Measurements from ENCODE around the gene SHROOM1.

DNA sequence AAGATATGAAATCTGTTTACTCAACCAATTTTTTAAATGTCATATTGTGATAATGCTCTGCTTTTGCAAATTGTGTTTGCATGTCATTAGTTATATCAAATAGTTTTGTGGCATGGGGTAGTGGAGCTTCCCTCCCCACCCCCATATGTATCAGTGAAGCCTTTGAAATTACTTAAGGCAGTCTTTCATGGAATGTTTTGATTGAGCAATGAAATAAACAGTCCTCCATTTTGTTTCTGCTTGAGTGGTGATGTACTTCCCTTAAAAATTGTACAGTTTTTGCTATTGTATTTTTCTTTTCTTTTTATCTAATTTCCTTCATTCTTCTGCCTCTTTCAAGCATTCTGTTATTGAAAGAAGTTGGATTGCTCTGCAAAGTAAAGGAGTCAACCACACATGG is 13.9 kb downstream of the SHROOM1 start:
- no peak for TF ChIP-seq POLR2AphosphoS5 (IDR thresholded peaks at IDR 0.05; ENCODE audit: low read depth)
- TF ChIP-seq, protein P1, sequence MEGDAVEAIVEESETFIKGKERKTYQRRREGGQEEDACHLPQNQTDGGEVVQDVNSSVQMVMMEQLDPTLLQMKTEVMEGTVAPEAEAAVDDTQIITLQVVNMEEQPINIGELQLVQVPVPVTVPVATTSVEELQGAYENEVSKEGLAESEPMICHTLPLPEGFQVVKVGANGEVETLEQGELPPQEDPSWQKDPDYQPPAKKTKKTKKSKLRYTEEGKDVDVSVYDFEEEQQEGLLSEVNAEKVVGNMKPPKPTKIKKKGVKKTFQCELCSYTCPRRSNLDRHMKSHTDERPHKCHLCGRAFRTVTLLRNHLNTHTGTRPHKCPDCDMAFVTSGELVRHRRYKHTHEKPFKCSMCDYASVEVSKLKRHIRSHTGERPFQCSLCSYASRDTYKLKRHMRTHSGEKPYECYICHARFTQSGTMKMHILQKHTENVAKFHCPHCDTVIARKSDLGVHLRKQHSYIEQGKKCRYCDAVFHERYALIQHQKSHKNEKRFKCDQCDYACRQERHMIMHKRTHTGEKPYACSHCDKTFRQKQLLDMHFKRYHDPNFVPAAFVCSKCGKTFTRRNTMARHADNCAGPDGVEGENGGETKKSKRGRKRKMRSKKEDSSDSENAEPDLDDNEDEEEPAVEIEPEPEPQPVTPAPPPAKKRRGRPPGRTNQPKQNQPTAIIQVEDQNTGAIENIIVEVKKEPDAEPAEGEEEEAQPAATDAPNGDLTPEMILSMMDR (conservative IDR thresholded peaks at IDR 0.05; ENCODE audit: low read depth in 2 of 2) = no peak
- no peak for TF ChIP-seq EZH2phosphoT487 (IDR thresholded peaks at IDR 0.05; ENCODE audit: unreplicated experiment)
- TF ChIP-seq ZNF331 (CRISPR knock-in tag; IDR thresholded peaks at IDR 0.05; ENCODE audit: low read depth) = no peak
- no peak for TF ChIP-seq STAT1 (IDR thresholded peaks at IDR 0.05; ENCODE audit: unreplicated experiment)
- no peak for TF ChIP-seq ZNF114 (CRISPR knock-in tag; IDR thresholded peaks at IDR 0.05)
- no peak for TF ChIP-seq EZH2 (IDR thresholded peaks at IDR 0.05; ENCODE audit: low read depth, unreplicated experiment)
- TF ChIP-seq CREB1 (CRISPR knock-in tag; IDR thresholded peaks at IDR 0.05; ENCODE audit: low read depth) = no peak
- TF ChIP-seq, protein P2, sequence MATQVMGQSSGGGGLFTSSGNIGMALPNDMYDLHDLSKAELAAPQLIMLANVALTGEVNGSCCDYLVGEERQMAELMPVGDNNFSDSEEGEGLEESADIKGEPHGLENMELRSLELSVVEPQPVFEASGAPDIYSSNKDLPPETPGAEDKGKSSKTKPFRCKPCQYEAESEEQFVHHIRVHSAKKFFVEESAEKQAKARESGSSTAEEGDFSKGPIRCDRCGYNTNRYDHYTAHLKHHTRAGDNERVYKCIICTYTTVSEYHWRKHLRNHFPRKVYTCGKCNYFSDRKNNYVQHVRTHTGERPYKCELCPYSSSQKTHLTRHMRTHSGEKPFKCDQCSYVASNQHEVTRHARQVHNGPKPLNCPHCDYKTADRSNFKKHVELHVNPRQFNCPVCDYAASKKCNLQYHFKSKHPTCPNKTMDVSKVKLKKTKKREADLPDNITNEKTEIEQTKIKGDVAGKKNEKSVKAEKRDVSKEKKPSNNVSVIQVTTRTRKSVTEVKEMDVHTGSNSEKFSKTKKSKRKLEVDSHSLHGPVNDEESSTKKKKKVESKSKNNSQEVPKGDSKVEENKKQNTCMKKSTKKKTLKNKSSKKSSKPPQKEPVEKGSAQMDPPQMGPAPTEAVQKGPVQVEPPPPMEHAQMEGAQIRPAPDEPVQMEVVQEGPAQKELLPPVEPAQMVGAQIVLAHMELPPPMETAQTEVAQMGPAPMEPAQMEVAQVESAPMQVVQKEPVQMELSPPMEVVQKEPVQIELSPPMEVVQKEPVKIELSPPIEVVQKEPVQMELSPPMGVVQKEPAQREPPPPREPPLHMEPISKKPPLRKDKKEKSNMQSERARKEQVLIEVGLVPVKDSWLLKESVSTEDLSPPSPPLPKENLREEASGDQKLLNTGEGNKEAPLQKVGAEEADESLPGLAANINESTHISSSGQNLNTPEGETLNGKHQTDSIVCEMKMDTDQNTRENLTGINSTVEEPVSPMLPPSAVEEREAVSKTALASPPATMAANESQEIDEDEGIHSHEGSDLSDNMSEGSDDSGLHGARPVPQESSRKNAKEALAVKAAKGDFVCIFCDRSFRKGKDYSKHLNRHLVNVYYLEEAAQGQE (IDR thresholded peaks at IDR 0.05; ENCODE audit: unreplicated experiment) = no peak
- TF ChIP-seq JUNB (IDR thresholded peaks at IDR 0.05; ENCODE audit: unreplicated experiment) = no peak
- no peak for TF ChIP-seq ETS1 (IDR thresholded peaks at IDR 0.05)
